RPMI8226 (cell line): ENCODE measurements around the gene CLCA1.

ENCODE experiments used
- DNase-seq: peaks from one replicate; pipeline ENCODE4 v3.0.0-alpha.2; 2015

Gene CLCA1, protein sequence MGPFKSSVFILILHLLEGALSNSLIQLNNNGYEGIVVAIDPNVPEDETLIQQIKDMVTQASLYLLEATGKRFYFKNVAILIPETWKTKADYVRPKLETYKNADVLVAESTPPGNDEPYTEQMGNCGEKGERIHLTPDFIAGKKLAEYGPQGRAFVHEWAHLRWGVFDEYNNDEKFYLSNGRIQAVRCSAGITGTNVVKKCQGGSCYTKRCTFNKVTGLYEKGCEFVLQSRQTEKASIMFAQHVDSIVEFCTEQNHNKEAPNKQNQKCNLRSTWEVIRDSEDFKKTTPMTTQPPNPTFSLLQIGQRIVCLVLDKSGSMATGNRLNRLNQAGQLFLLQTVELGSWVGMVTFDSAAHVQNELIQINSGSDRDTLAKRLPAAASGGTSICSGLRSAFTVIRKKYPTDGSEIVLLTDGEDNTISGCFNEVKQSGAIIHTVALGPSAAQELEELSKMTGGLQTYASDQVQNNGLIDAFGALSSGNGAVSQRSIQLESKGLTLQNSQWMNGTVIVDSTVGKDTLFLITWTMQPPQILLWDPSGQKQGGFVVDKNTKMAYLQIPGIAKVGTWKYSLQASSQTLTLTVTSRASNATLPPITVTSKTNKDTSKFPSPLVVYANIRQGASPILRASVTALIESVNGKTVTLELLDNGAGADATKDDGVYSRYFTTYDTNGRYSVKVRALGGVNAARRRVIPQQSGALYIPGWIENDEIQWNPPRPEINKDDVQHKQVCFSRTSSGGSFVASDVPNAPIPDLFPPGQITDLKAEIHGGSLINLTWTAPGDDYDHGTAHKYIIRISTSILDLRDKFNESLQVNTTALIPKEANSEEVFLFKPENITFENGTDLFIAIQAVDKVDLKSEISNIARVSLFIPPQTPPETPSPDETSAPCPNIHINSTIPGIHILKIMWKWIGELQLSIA

DNA sequence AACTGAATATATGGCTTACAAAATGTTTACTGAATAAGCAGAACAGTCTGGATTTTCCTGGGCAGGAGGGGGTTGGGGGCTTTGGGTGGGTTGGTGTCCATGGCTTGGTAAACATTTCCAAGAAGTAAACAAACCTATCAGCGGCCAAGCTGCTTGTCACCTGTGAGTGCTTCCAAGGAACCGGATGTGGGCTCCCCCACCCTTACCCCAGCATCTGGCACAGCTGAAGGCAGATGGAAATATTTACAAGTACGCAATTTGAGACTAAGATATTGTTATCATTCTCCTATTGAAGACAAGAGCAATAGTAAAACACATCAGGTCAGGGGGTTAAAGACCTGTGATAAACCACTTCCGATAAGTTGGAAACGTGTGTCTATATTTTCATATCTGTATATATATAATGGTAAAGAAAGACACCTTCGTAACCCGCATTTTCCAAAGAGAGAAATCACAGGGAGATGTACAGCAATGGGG, at the start of gene CLCA1:
TSS of gene CLCA1 (plus strand) at position 427 of the 477 bp plus-strand sequence. CDS start at position 472, 45 bp downstream.
- DNase-seq = no peak

DNA sequence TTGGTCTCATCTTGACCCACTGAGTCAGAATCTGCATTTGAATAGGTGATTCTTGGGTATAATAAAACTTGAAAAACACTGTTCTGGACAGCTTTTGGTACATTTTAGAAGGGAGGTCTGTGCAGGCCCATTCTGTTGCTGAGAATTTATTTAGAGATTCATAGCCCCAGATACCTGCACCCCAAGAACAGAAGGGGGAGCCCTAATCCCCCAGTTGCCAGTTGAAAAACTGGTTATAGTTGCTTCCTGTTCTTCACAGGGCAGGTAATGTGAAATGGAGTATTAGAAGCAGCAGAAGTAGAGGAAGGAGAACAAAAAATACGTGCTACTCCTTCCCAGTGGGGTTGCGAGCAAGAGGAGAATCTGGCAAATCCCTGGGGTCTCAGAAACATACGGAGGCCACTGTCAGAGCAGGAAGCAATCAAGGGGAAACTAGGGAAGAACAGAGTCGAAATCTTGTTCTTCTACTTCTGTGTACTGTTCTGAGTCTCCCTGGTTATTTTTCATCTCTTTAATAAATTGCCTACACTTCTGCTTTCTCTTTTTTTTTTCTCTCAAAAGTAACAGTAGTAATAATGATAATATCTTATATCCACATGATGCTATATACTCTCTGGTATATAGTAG, 49.3 kb upstream of the CLCA1 start:
- DNase-seq = peak; percentile 68

DNA sequence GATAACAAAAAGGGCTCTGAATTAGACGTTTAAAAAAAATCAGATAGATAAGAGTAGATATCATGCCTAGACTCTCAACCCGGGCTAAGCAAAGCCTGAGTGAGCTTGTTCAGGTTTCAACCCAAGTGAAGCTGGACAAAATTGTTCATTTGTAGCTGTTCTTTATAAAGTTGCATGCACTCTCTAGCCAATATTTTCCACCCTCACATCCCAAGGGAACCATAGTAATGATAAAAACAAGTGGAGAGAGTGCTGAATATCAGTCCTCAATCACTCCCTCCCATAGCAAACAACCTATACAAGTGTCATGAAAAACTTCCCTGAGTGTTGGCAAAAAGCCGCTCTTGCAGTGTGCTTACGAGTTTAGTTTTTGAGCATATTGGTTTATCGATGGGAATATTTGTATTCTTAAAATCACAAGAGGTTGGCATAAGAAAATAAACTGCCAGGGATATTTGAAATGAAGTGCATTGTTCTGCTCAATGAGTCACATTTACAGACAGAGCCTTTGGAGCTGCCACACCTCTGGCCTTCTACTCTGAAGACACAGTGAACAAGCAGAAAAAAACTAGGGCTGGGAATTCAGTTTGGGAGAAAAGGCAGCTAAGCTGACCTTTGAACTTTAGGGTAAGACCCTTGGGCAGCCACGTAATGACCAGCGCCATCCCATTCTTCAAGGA, 47.0 kb upstream of the CLCA1 start:
- DNase-seq = no peak

DNA sequence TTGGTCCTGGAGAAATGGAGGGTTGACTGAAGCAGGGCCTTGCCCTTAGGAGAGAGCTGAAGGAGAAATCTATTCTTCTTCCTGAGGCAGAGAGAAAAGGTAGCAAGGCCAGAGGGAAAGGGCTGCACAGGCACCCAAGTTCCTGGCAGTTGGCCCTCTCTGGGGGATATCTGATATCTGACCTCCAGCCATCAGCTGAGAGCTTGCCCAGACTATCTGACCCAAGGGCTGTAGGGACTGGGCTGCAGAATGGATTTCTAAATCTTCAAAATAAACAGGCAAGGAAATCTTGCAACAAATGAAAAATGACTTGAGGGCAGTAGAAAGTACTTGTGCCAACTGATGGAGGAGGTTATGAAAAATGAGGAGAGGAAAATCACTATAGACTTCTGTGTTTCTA, 45.3 kb upstream of the CLCA1 start:
- DNase-seq = no peak

DNA sequence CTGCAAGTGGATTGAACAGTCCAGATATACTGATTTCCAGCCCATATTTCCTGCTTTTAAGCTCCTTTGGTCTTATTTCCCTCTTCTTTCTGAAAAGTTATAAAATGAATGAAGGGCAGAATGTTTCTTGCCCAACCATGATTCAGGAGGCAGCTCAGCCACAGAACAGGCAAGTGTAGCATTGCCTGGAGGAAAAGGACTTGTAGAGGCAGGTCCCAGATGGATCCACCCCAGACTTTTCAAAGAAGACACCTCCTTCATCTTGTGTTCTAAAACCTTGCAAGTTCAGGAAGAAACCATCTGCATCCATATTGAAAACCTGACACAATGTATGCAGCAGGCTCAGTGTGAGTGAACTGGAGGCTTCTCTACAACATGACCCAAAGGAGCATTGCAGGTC, 44.9 kb upstream of the CLCA1 start, which contains the start of gene CLCA2:
TSS of gene CLCA2 (plus strand) at position 299 of the 400 bp plus-strand sequence. CDS start at position 376, 77 bp downstream.
- no peak for DNase-seq

DNA sequence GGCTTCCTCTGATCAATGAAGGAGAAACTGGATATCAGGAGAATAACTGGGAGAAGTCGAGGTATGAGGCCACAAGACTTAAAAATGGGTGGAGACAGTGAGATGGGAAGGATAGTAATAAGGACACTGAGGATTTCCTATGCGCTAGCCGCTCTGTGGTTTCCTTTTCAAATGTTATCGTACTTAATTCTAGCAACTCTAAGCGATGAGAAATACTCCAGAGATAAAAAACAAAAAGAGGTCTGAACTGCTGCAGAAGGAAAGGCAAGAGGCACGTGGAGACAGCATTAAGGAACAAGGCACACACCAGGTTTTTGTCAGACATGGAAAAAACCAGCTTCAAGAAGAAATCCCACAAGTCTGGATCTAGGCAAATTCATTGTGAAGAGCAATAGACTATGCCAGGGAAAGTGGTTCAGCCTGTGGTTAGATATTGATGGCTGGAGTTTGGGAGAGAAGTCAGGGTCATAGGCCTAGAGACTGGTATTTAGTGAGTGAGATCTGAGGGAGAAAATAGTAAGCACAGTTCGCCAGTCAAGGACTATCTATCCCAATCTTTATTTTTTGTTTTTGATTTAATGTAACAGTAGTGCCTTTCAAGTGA, 39.5 kb upstream of the CLCA1 start:
- no peak for DNase-seq

DNA sequence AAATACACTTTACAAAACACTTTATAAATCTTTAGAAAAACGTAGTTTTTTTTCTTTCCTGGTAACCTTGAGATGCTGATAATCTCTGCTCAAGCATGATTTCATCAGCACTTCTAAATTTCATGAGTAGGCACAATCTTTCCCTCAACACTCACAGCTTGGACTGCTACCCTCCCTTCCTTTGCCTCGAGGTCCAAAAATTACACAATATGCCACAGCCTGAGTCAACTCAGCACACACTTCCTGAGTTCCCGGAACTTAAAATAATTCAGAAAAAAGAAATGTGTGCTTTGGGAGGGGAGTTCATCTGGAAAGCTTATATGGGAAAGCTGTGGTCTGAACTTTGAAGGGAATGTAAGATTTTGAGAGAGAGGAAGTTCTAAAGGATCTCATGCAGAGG, 38.9 kb upstream of the CLCA1 start:
- peak; percentile 59 for DNase-seq

DNA sequence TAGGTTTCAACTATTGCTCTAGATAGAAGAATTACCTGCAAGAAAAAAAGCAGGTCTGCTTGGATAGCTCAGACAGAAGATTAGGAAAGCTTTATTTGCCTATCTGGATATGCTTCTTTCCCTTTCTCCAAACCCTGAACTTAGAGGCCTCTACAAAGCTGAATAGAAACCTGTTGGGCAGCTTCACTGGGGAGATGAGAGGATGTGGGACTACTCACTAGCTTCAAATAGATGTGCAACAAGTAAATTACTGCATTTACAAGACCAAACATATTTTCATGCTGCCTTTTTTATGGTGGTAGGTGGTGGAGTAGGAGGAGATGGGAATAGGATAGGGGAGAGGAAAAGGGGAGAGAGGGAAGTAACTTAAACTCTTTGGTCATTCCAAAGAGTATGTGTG, 38.4 kb upstream of the CLCA1 start:
- no peak for DNase-seq

DNA sequence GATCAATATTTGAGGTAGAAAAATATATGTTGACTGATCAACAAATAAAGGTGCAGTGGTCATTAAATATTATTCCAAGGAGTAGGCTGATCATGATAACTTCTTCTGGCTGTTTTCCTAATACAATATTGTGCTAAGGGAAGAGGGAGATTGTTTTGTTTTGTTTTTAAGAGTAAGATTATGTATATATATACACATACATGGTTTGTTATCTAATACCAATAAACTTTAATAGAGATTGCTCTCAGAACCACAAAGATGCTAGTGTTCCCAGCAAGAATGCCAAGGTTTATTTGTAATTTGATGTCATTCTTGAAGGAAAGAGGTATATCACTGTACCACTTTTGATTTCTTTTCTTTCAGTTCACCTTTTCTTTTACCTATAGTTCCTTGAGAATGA, 34.7 kb upstream of the CLCA1 start:
- no peak for DNase-seq

DNA sequence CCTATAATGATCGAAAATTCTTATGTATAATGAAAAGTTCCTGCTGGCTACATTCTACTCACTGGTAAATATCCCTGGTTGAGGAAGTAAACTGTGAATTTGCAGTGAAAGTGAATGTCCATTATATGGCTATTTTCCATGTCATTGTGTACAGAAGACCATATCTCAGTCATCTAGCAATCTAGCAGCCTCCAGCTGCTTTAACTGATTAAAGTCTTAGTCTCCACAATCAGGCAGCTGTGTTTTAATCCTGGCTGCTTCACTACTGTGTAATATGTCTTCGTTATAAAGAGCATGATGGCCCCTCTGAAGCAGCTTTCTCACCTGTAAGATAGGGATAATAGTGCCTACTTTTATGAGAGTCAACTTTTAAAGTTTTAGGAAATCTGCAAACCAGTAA, 33.4 kb upstream of the CLCA1 start:
- DNase-seq = no peak

DNA sequence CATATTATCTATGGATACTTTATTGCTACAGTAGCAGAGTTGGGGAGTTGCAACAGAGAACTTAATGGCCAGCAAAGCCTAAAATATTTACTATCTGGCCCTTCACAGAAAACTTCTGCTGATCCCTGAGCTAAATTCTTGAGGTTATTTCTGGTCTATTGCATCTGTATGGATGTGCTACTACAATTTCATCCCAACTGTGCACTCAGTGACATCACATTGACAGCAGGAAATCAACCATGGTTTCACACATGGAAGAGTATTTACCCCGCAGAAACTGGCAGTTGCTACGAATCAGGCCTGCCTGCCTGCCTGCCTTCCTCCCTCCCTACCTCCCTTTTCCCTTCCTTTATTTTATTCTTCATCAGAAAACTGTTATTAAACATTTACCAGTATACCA, 32.7 kb upstream of the CLCA1 start:
- no peak for DNase-seq

DNA sequence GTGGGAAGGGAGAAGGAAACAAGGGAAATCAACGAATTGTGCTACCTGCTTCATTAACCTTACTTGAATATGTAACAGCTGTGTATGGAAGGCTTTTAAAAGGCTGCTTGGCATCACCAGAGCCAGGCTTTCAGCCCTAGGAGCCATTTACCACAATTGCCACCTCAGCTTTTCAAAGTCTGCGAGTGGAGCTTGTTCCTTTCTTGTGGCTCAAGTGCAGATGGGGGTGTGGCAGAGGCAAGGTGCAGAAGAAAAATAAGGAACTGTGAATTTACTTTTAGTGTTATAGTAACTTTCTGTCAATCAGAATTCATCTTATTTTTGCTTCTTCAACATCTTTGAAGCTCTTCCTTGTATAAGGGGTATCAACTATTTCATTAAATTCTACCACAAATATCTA, 27.1 kb upstream of the CLCA1 start:
- DNase-seq = peak; percentile 88

DNA sequence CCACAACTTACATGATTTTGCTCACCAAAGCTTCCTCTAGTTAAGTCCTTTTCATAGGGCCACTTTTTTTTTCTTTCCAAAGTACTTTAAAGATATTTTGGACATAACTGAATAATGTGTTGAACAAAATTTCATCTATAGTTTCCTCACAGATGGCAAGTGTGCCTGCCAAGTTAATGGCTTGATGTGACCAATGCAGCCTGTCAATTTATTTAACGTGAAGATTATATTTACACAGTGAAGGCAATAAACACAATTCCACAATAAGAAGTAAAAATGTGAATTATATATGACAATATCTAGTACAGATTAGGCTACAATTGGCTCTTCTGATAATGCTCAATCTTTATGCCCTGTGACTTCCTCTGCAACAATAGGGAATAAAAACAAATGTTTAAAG, 26.7 kb upstream of the CLCA1 start:
- DNase-seq = no peak

DNA sequence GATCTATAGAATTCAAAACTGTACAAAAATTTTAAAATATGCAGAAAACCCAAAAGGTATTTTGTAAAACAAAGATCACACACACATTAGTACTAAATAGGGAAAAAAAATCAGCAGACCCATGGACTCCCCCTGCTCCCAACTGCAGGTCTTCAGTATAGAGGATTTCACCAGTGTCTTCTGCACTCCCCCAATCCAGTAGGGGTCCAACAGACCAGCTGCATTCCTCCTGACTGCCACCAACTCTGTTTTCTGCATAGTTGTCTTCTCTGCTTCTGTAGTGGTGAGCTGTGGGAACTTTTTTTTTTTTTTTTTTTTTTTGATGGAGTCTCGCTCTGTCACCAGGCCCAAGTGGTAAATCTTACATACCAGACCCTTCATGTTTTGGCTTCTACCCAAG, 22.8 kb upstream of the CLCA1 start:
- no peak for DNase-seq

DNA sequence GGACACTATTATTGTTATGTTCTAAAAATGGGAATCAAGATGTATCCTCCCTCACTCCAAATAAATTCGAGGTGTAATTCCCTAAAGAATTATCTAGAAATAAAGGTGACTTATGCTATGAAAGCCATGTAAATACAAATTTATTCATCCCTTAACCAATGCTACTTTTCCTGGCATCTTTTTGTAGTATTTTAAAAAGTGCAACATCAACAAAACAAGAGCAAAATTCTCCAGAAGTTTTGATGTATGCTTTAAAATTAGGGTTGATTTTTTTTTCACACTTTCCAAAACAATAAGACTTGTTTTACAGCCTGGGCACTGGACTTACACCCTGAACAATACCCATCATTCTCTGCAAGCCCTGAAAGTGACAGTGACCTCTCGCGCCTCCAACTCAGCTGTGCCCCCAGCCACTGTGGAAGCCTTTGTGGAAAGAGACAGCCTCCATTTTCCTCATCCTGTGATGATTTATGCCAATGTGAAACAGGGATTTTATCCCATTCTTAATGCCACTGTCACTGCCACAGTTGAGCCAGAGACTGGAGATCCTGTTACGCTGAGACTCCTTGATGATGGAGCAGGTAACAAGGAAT, 21.4 kb upstream of the CLCA1 start:
- no peak for DNase-seq

DNA sequence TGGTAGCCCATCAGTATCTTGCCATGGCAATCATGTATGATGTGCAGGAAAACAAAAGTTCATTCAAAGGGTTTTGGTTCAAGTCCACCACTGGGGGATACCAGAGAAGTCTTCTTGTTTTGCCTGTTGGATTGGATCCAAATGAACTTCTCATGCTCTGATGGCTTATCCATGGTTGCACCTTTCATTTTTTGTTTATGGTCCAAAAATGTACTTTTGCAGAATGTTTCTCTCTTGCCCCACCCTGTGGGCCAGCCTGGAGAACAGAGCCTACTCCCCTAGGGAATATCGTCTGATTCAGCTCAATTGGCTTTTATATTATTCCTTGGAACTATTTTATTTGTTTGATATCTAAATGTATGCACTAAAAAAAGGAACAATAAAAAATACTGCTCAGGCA, 20.1 kb upstream of the CLCA1 start:
- DNase-seq = peak; percentile 22

DNA sequence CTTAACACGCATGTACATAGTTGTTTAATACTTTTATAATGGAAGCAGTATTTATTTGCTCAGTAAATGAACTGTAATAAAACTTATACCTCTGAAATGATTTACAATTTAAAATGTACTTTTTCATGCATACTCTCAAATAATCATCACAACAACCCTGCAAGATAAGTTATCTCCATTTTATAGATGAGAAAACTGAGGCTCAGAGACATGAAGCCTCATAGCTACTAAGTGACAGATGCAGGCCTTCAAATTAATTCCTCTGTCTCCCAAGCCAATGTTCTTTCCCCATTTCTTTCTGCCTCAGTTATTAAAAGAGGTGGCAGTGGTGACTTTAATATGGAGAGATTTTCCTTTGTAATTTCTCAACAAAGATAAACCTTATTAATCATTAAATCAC, 19.6 kb upstream of the CLCA1 start:
- DNase-seq = no peak

DNA sequence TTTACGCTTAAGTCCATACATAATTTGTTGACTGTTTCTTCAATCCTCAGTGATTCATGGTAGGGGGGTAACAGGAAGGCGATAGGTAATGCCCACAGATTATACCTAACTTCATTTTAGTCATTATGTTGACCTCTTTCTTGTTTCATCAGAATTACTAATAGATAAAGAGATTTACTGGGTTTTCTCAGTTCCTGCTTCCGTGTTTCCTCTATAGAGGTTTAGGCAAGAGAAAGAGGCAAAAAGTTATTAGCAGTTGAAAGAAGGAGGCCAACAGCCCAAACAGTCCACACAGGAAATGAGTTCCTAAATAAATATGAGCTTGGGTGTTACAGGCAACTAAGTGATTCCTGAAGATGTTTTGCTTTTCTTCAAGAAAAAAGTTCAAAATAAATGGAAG, 17.9 kb upstream of the CLCA1 start:
- no peak for DNase-seq

DNA sequence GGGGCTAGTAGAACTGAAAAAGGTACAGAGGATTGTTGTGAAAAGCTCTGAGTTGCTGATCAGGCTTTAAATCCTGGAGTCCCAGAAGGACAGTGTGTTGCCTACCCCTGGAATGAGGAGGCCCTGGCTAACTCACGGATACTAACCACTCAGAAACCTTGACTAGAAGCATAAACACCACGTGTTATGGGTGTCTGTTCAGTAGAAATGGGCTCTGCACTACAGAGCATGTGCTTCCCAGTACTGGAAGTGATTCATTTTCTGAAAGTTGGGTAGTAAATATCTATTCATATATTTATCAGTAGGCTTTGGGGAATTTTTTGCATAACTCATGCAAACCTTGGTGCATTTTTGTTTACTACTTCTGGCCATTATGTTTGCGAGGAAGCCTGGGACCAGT, 15.1 kb upstream of the CLCA1 start:
- no peak for DNase-seq

DNA sequence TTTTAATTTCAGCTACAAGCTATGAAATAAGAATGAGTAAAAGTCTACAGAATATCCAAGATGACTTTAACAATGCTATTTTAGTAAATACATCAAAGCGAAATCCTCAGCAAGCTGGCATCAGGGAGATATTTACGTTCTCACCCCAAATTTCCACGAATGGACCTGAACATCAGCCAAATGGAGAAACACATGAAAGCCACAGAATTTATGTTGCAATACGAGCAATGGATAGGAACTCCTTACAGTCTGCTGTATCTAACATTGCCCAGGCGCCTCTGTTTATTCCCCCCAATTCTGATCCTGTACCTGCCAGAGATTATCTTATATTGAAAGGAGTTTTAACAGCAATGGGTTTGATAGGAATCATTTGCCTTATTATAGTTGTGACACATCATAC, 13.7 kb upstream of the CLCA1 start:
- DNase-seq = no peak

DNA sequence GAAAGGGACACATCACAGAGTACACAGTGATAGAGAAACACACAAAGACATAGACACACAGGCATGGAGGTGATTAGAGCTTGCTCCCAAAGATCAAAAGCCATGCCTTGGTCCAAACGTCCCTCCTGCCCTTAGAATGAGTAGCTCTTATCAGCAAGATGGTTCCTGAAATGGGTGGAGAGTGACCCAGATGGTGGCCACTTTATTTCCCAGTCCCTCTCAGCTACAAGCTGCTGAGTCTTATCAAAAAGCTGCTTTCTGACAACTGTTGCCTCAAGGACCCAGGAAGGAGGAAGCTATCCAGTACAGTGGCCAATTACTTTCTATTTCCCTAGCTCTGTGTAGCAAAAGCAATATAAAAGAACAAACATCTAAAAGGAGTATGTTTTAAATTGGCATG, 7.7 kb upstream of the CLCA1 start:
- no peak for DNase-seq

DNA sequence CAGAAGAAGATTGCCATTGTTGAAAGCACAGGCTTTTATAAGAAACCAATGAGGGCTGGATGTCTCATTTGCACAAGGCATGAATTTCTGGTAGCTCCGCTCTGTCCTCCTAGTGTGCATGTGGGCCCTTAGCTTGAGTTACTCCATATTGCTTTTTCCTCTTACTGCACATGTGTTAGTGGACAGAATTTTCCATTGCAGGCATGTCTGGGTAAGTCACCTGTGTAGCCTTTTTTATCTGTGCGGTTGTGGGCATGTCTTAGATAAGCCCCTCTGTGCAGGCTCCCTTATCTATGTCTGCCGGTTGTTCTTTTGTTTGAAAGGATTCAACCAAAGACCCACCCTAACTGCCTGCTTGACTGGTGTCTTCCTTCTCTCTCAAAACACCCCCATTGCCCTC, 7.2 kb upstream of the CLCA1 start:
- no peak for DNase-seq
